Measurements from ENCODE around the gene XKR8. TPM values are rescaled to one million over a fixed set of nuclear protein-coding genes. Genes with fewer than 3 reads are reported as not detected.
A peak's percentile ranks its signal among the peaks of the same experiment; 100 is the strongest.

Gene XKR8
- 2.4 TPM for total RNA-seq

- DNase-seq (ENCODE audit: low spot score in 2 of 2): peak; percentile 88 to 90
- no peak for FAIRE-seq
These were observed at the start of gene XKR8 for GRCh38 chr1:27959792-27960603. Gene XKR8 (plus strand): TSS chr1:27959973. CDS start chr1:27960070, 97 bp downstream.

GRCh38 chr1:27912429-27912828, 47.3 kb upstream of the XKR8 start:
- FAIRE-seq (no peak), DNase-seq (ENCODE audit: low spot score in 2 of 2) (no peak)

GRCh38 chr1:27915082-27915575, 44.6 kb upstream of the XKR8 start:
- FAIRE-seq (no peak), DNase-seq (ENCODE audit: low spot score in 2 of 2) (no peak)

- DNase-seq (ENCODE audit: low spot score in 2 of 2) (no peak), FAIRE-seq (no peak)
These were observed 37.5 kb upstream of the XKR8 start for GRCh38 chr1:27922272-27922671.

- DNase-seq (ENCODE audit: low spot score in 2 of 2): no peak
- no peak for FAIRE-seq
These were observed 31.4 kb upstream of the XKR8 start for GRCh38 chr1:27928216-27928954.

- no peak for DNase-seq (ENCODE audit: low spot score in 2 of 2)
- no peak for FAIRE-seq
These were observed 28.6 kb upstream of the XKR8 start for GRCh38 chr1:27931184-27931583.

- no peak for FAIRE-seq
These were observed 28.0 kb upstream of the XKR8 start for GRCh38 chr1:27931759-27932158.

GRCh38 chr1:27934818-27935549, 24.8 kb upstream of the XKR8 start, which contains the start of gene SMPDL3B:
Gene SMPDL3B (plus strand): TSS chr1:27935000. CDS start chr1:27935184, 184 bp downstream.
- DNase-seq (ENCODE audit: low spot score in 2 of 2): no peak
- no peak for FAIRE-seq

More at GRCh38 chr1:27931759-27932158, 28.0 kb upstream of the XKR8 start:
- DNase-seq (ENCODE audit: low spot score in 2 of 2): no peak

- no peak for FAIRE-seq
- no peak for DNase-seq (ENCODE audit: low spot score in 2 of 2)
These were observed 24.1 kb upstream of the XKR8 start for GRCh38 chr1:27935721-27936120.

- FAIRE-seq (no peak), DNase-seq (ENCODE audit: low spot score in 2 of 2) (no peak)
These were observed 23.4 kb upstream of the XKR8 start for GRCh38 chr1:27936370-27936769.

GRCh38 chr1:27937524-27937836, 22.3 kb upstream of the XKR8 start:
- no peak for FAIRE-seq
- DNase-seq (ENCODE audit: low spot score in 2 of 2): no peak

GRCh38 chr1:27938488-27938887, 21.3 kb upstream of the XKR8 start:
- FAIRE-seq (no peak), DNase-seq (ENCODE audit: low spot score in 2 of 2) (no peak)

GRCh38 chr1:27940297-27940696, 19.5 kb upstream of the XKR8 start:
- DNase-seq (ENCODE audit: low spot score in 2 of 2): peak in 1 of 2 donors; percentile 33
- no peak for FAIRE-seq

GRCh38 chr1:27940870-27941560, 18.8 kb upstream of the XKR8 start:
- DNase-seq (ENCODE audit: low spot score in 2 of 2): no peak
- FAIRE-seq: no peak

GRCh38 chr1:27941671-27942540, 17.9 kb upstream of the XKR8 start:
- no peak for DNase-seq (ENCODE audit: low spot score in 2 of 2)
- FAIRE-seq: no peak

- FAIRE-seq: no peak
- DNase-seq (ENCODE audit: low spot score in 2 of 2): no peak
These were observed 14.8 kb upstream of the XKR8 start for GRCh38 chr1:27945020-27945419.

GRCh38 chr1:27949027-27949426, 10.7 kb upstream of the XKR8 start:
- FAIRE-seq (no peak), DNase-seq (ENCODE audit: low spot score in 2 of 2) (no peak)

- no peak for DNase-seq (ENCODE audit: low spot score in 2 of 2)
- no peak for FAIRE-seq
These were observed 8.4 kb upstream of the XKR8 start for GRCh38 chr1:27951396-27951795.

- DNase-seq (ENCODE audit: low spot score in 2 of 2): no peak
- no peak for FAIRE-seq
These were observed 7.6 kb upstream of the XKR8 start for GRCh38 chr1:27952147-27952546.

Data from frontal cortex (tissue), 4 donors.